ENCODE results near the gene PRSS57.

PRSS57 gene

GRCh38 chr19:723714-724113 lies 28.5 kb upstream of the PRSS57 start:
- Mint-ChIP-seq H3K36me3 (ENCODE audit: low read depth) (peaks cover 8% of the 10 kb centered on the region), H3K27me3 (ENCODE audit: low read depth, poor library complexity) (peaks cover 3% of the 10 kb centered on the region), H3K4me1 (peaks cover 10% of the 10 kb centered on the region), H3K9me3 (no peaks in the 10 kb centered on the region), H3K4me3 (no peak overlapping the region), H3K27ac (no peak overlapping the region)
- no peak for TF ChIP-seq CTCF (IDR thresholded peaks at IDR 0.05)
- no peak for DNase-seq

- Mint-ChIP-seq H3K27ac (no peak overlapping the region), H3K27me3 (ENCODE audit: low read depth, poor library complexity) (peaks cover 3% of the 10 kb centered on the region), H3K36me3 (ENCODE audit: low read depth) (peaks cover 8% of the 10 kb centered on the region), H3K4me1 (peaks cover 14% of the 10 kb centered on the region), H3K9me3 (no peaks in the 10 kb centered on the region), H3K4me3 (no peak overlapping the region)
- no peak for TF ChIP-seq CTCF (IDR thresholded peaks at IDR 0.05)
- no peak for DNase-seq
Observed at GRCh38 chr19:723247-723646, 28.0 kb upstream of the PRSS57 start.

- no peak overlapping the region for H3K4me3 Mint-ChIP-seq
- H3K36me3 Mint-ChIP-seq (ENCODE audit: low read depth), result peaks cover 8% of the 10 kb centered on the region
- H3K4me1 Mint-ChIP-seq, result peaks cover 21% of the 10 kb centered on the region
- H3K27ac Mint-ChIP-seq, result no peak overlapping the region
- H3K9me3 Mint-ChIP-seq, result no peaks in the 10 kb centered on the region
- DNase-seq, result no peak
- H3K27me3 Mint-ChIP-seq (ENCODE audit: low read depth, poor library complexity), result peaks cover 3% of the 10 kb centered on the region
- no peak for TF ChIP-seq CTCF (IDR thresholded peaks at IDR 0.05)
Observed at GRCh38 chr19:722553-723101, 27.4 kb upstream of the PRSS57 start.

- TF ChIP-seq CTCF (IDR thresholded peaks at IDR 0.05), result no peak
- Mint-ChIP-seq H3K4me1 (peaks cover 30% of the 10 kb centered on the region), H3K4me3 (no peak overlapping the region), H3K36me3 (ENCODE audit: low read depth) (peaks cover 5% of the 10 kb centered on the region), H3K27ac (no peak overlapping the region), H3K9me3 (peaks cover 5% of the 10 kb centered on the region), H3K27me3 (ENCODE audit: low read depth, poor library complexity) (peaks cover 3% of the 10 kb centered on the region)
- no peak for DNase-seq
Observed at GRCh38 chr19:720345-721160, 25.3 kb upstream of the PRSS57 start.

- Mint-ChIP-seq H3K27me3 (ENCODE audit: low read depth, poor library complexity) (peaks cover 3% of the 10 kb centered on the region), H3K36me3 (ENCODE audit: low read depth) (peaks cover 13% of the 10 kb centered on the region), H3K9me3 (peaks cover 12% of the 10 kb centered on the region), H3K4me3 (no peak overlapping the region), H3K4me1 (peaks cover 33% of the 10 kb centered on the region), H3K27ac (no peak overlapping the region)
- peak; percentile 71 for DNase-seq
- TF ChIP-seq CTCF (IDR thresholded peaks at IDR 0.05), result no peak
Observed at GRCh38 chr19:719636-720344, 24.5 kb upstream of the PRSS57 start.

Data from nephron progenitor cell (in vitro differentiated cells).